T47D (cell line): Measurements from ENCODE around the gene RPTOR.

Experiments used
- DNase-seq, 2 experiments: peaks; one replicate each; pipeline versions ENCODE4 v3.0.0 to v3.0.0-alpha.2; 2011 to 2012; ENCODE audit warnings: low read depth in 1 of 2, low spot score in 1 of 2
- JUND ChIP-seq: IDR thresholded peaks from 2 replicates; pipeline ENCODE4 v1.6.1; 2012; ENCODE audit warnings: low read depth
- in situ Hi-C: cut with HindIII; loops from 2 replicates; pipeline ENCODE4 v1.10.0; 2016; ENCODE audit warnings: low sequenced_read_pairs, low pct_unique_long_range_greater_than_20kb

The RPTOR gene

GRCh38 chr17:80844418-80844990 is 299.9 kb downstream of the RPTOR start:
- DNase-seq: no peak
- in situ Hi-C loops: no loop called here
- no peak for TF ChIP-seq JUND

- no peak for TF ChIP-seq JUND
- in situ Hi-C loops: no loop called here
- no peak for DNase-seq
These were observed 300.6 kb downstream of the RPTOR start for GRCh38 chr17:80845069-80845862.

- no peak for DNase-seq
- in situ Hi-C loops: no loop called here
- TF ChIP-seq JUND: no peak
These were observed 301.4 kb downstream of the RPTOR start for GRCh38 chr17:80845863-80846671.

GRCh38 chr17:80846932-80847331 is 302.3 kb downstream of the RPTOR start:
- in situ Hi-C loops: no loop called here
- no peak for TF ChIP-seq JUND
- no peak for DNase-seq

GRCh38 chr17:80847496-80848230 is 303.0 kb downstream of the RPTOR start:
- DNase-seq: no peak
- in situ Hi-C loops: no loop called here
- TF ChIP-seq JUND: no peak

GRCh38 chr17:80848449-80849102 is 303.9 kb downstream of the RPTOR start:
- in situ Hi-C loops: no loop called here
- DNase-seq: no peak
- no peak for TF ChIP-seq JUND

GRCh38 chr17:80849119-80849518 is 304.5 kb downstream of the RPTOR start:
- in situ Hi-C loops: no loop called here
- DNase-seq: no peak
- TF ChIP-seq JUND: no peak

GRCh38 chr17:80850109-80850508 is 305.5 kb downstream of the RPTOR start:
- in situ Hi-C loops: no loop called here
- DNase-seq: no peak
- TF ChIP-seq JUND: no peak

- in situ Hi-C loops: no loop called here
- DNase-seq: no peak
- TF ChIP-seq JUND: no peak
These were observed 306.2 kb downstream of the RPTOR start for GRCh38 chr17:80850817-80851216.

GRCh38 chr17:80851277-80851925 is 306.8 kb downstream of the RPTOR start:
- DNase-seq: no peak
- in situ Hi-C loops: no loop called here
- TF ChIP-seq JUND: no peak

GRCh38 chr17:80852476-80853015 is 307.9 kb downstream of the RPTOR start:
- in situ Hi-C loops: no loop called here
- no peak for DNase-seq
- TF ChIP-seq JUND: no peak
